Left ventricle myocardium superior (tissue), 1 donor: ENCODE data around the gene TRAF3IP1. TPM values are rescaled to one million over a fixed set of nuclear protein-coding genes. Genes with fewer than 3 reads are reported as not detected.
"Not testable (repeated sequence)": the region's sequence is repeated elsewhere in the genome, so short reads cannot be mapped to it uniquely, and the experiment has no call there.

Experiments
- ATAC-seq: fragments of 200-7000 bp; cut with Tn5 transposase; one replicate; pipeline ENCODE4 v1.9.1; 2020; ENCODE audit warnings: mild to moderate bottlenecking, moderate library complexity
- DNase-seq: peaks from one replicate; pipeline ENCODE4 v3.0.0-alpha.2; 2020
- intact Hi-C: fragments of 100-400 bp; cut with micrococcal nuclease; formaldehyde crosslinking; loops from one replicate; pipeline ENCODE4 v1.11.0; 2022
- total RNA-seq: library from RNA; stranded (reverse); fragmentation: NEBNext Ultra II Directional; extraction: Animal tissue kit (Norgen Biotek cat#: 25700); gene quantifications from one replicate; pipeline ENCODE4 v1.2.1, GENCODE V29; 2021
- donor health status: DM: no; HTN: yes; CAD: no; lungs with severe emphysema.

The TRAF3IP1 gene
- total RNA-seq, 1 donor from 2014 or later: 13.8 TPM

DNA sequence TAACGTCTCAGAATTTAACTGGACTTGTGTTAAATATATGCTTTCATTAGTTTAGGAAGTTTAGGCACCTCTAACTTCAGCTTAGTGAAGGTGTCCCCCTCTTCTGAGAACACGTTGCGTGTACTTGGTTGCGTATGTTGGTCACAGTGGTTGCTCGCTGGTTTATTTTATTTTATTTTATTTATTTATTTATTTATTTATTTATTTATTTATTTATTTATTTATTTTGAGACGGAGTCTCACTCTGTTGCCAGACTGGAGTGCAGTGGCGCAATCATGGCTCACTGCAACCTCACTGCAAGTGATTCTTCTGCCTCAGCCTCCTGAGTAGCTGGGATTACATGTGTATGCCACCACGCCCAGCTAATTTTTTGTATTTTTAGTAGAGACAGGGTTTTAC, 15.3 kb downstream of the TRAF3IP1 start:
- ATAC-seq, intact Hi-C loops, DNase-seq: not testable (repeated sequence)

DNA sequence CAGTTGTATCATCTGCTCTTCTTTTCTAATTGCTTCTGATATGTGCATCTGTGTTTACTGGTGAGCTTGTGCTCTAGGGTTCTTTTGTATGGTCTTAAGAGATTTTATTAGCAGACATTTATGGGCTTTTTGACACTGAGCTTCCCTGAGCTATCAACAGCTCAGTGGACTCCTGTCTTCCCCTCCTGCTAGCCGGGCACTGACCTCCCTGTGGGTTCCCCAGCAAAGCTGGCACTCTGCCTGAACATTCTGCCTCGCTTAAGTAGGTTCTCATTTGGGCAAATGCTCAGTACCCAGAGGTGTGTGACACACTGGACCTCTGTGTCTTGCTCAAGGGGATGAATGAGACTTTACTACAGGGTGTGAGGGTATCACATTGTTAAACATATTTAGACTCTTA, 15.8 kb downstream of the TRAF3IP1 start:
- intact Hi-C loops: no loop called here
- ATAC-seq (peak; percentile 92), DNase-seq (peak; percentile 70)

DNA sequence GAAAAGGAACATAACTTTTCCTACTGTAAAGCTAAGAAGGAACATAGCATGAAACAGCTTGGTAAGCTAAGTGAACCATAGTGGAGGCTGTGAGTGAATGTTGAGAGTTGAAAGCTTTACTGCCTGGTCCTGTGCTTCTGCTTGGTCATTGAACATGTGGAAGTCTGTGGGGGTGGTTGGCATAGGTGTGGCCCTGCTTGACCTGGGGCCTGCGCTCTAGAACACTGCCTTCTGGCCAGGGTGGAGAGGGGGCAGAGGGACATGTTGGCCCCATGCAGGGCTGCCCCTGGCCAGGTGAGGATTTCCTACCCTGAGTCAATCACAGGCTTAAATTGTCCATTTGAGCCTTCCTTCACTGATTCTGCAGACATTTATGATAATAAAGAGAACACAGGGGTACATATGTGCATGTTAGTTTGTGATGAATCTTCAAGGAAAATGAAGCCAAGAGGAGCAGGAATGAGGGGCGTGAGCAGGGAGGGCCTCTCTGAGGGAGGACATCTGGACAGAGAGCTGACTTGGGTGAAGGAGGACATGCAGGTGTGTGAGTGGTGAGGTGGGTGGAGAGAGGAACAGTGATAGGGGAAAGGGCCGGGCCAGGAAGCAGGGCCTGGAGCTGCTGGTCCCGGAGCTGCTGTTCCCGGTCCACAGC, 16.6 kb downstream of the TRAF3IP1 start:
- intact Hi-C loops: no loop called here
- ATAC-seq (no peak), DNase-seq (no peak)

DNA sequence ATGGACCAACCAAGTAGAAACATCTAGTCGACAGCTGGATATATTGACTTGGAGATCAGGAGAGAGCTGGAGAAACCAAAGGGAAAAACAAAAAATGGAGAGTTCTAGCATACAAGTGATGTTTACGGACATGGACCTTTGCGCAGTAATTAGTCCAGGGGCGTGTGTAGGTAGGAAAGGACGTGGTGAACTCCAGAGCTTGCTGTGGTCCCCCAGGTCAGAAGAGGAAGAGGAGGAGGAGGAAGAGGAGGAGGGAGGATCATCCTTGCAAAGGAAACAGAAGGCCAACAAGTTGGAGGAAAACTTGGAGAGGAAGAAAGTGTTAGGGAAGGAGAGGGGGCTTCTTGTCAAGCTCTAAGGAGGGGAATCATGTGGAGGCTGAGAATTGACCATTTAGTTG, 17.5 kb downstream of the TRAF3IP1 start:
- ATAC-seq: no peak
- DNase-seq: no peak
- intact Hi-C loops: no loop called here

GRCh38 chr2:238338710-238339394, 18.5 kb downstream of the TRAF3IP1 start:
- no peak for ATAC-seq
- DNase-seq: no peak
- intact Hi-C loops: no loop called here

DNA sequence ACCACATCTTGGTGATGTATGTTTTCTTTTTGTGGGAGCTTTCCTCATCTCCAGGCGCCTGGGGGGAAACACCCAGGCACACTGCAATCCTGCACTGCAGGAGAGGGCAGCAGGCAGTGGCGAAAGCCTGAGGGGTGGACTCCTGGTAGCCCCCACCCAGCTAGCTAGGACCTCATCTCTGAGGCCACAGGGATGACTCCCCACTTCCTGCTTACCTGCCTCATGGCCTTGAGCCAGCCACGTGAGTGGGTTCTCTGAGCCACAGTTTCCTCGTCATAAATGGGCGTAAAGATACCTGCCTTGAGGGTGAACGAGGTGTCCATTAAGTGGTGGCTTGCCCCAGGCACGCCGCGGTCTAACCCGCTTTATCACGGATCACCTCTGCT, 19.1 kb downstream of the TRAF3IP1 start:
- no peak for DNase-seq
- intact Hi-C loops: no loop called here
- no peak for ATAC-seq

GRCh38 chr2:238339814-238340213, 19.5 kb downstream of the TRAF3IP1 start:
- ATAC-seq (peak; percentile 17), DNase-seq (no peak)
- intact Hi-C loops: no loop called here

- intact Hi-C loops: no loop called here
- DNase-seq: no peak
- no peak for ATAC-seq
These were observed 21.2 kb downstream of the TRAF3IP1 start for GRCh38 chr2:238341536-238341935.

- no peak for DNase-seq
- intact Hi-C loops: no loop called here
- ATAC-seq: no peak
These were observed 23.7 kb downstream of the TRAF3IP1 start for GRCh38 chr2:238344035-238344434.

- intact Hi-C loops: no loop called here
- ATAC-seq (no peak), DNase-seq (no peak)
These were observed 24.2 kb downstream of the TRAF3IP1 start for GRCh38 chr2:238344517-238344916.

DNA sequence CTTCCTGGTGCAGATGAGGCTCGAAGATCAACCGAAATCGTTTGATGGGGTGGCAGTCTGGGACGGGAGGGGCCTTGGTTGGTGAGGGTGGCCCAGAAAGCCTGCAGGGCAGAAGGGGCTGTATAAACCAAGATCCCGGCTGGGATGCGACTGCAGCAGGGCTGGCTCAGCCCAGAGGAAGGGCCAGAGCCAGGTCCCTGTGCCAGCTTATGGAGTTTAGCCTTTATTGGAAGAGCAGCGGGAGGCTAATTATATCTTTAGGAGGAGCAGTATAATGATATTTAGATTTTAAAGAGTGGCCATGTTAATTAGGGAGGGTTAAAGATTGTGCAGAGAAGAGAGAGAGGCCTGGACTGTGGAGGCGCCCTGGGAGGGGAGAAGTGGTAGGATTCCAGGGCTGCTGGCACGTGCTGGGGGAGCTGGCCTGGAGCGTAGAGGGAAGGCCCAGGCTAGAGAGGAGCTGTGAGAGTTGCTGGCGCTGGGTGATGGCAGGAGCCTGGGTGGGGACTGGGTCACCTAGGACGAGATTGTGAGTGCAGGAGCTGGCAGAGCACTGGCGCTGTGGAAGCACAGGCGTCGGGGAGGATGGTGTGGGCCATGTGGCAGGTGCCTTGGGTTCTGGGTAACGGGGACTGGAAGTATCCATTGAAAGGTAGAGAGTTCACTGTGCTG, 25.1 kb downstream of the TRAF3IP1 start:
- peak; percentile 63 for DNase-seq
- intact Hi-C loops: no loop called here
- peak; percentile 92 for ATAC-seq

- DNase-seq: no peak
- ATAC-seq: no peak
- intact Hi-C loops: no loop called here
These were observed 26.2 kb downstream of the TRAF3IP1 start for GRCh38 chr2:238346544-238346943.

DNA sequence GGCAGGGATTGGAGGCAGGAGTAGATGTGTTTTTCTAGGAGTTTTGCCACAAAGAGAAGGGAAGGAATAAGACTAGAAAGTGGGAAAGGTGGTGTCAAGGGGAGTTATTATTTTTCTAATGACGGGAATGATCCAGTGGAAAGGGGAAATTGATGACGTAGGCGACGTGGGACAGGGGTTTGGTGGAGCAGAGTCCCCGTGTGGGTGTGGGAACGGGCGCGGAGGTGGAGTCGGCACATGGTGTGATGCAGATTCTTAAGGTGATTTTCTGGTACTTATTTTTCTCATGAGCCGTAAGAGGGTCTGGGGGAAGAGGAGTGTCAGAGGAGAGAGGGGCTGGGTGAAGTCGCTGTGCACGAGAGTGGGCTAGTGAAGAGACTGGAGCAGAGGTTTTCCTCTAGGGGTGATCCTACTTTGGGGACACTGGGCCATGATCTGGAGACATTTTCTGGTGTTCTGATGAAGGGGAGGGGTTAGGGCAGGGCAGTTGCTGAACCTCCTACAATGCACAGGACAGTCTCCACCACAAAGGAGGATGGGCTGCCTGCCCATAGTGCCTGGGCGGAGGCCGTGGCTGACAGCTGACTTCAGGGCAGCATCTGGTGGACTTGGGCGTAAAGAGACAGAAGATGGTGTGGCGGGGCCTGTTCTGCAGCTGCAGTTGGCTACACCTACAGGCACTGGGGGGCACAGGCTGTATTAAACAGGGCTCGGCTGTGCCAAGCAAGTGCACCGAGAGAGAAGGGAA, 30.0 kb downstream of the TRAF3IP1 start:
- intact Hi-C loops: loop anchor here (10.0 kb wide), 1 partner anchor 434 kb away; no protein-coding TSS in a partner anchor
- DNase-seq: no peak
- no peak for ATAC-seq

DNA sequence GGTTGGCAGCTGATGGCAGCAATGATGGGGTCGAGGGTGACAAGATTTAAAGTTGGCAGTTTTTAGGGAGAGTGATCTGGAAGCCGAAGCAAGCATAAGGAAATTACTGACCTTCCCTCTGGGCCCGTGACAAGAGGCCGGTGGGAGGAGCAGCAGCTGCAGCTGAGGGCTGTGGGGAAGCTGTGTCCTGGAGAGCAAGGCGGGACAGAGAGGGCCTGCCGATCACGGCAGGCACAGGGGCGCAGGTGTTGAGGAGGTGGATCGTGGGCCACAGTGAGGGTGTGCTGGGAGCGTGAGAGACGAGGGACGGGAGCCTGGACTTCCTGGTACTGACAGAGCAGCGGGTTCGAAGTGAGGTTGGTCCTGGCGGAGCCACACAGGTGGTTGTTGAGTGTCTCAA, 31.0 kb downstream of the TRAF3IP1 start:
- intact Hi-C loops: loop anchor here (10.0 kb wide), 1 partner anchor 433 kb away; no protein-coding TSS in a partner anchor
- ATAC-seq (no peak), DNase-seq (no peak)

DNA sequence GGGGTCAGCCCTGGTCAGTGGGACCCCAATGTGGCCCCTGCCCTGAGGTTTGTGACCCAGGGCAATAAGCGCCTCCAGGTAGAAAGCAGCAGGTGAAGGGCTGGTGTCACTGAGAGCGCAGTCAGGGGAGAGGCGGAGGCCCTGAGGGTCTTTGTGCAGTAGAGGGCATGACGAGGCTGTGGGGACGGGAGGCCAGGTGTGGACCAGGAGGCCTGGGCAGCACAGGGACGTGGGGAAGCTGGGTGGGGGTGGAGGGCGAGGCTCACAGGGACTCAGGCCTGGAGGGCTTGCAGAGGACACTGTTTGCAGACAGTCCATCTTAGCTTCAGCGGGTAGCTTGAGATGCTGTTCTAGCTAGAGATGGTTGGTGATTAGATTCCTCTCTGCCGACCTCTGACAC, 32.0 kb downstream of the TRAF3IP1 start:
- DNase-seq (no peak), ATAC-seq (no peak)
- intact Hi-C loops: loop anchor here (10.0 kb wide), 1 partner anchor 432 kb away; no protein-coding TSS in a partner anchor

GRCh38 chr2:238358769-238359168, 38.5 kb downstream of the TRAF3IP1 start:
- intact Hi-C loops: loop anchor here (10.0 kb wide), 1 partner anchor 426 kb away; no protein-coding TSS in a partner anchor
- DNase-seq (no peak), ATAC-seq (no peak)

GRCh38 chr2:238359403-238359802, 39.1 kb downstream of the TRAF3IP1 start:
- DNase-seq (no peak), ATAC-seq (no peak)
- intact Hi-C loops: loop anchor here (10.0 kb wide), 1 partner anchor 425 kb away; no protein-coding TSS in a partner anchor

DNA sequence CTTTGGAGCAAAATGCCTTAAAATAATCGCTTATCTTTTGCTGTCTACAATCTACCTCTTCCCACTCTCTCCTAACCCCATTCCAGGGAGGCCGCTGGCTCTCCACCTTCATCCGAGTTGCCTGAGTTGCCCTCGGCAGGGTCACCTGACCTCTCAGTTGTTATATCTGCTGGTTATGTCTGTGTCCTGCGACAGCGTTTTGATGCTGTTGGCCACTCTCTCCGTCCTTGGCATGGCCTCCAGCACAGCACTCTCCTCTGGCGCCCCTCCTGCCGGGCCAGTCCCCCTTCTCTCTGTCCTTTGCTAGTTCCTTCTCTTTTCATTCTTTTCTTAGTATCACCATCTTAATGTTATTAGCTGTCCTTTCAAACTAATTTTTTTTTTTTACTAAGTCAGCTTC, 41.6 kb downstream of the TRAF3IP1 start:
- DNase-seq (no peak), ATAC-seq (peak; percentile 80)
- intact Hi-C loops: no loop called here

DNA sequence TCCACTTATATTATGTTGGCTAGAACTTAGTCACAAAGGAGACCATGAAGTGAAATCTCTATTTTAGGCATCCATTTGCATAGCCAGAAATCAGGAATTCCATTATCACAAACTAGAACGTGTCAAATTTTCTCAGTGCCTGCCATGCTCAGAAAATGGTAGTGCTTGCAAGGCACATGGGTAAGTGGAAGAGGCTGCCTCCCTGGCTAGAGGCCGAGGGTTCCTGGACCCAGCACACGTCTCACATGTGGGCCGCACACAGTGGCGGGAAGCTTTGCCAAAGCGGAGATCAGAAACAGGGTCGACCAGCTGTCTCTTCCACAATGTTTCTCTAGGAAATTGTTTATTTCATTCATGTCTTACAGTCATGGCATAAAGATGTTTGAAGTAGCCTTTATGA, 42.3 kb downstream of the TRAF3IP1 start:
- ATAC-seq: peak; percentile 62
- intact Hi-C loops: no loop called here

More for the DNA sequence above, 42.3 kb downstream of the TRAF3IP1 start:
- DNase-seq: peak; percentile 49
